Astrocyte (in vitro differentiated cells and primary cell): ENCODE data around the gene ETV6. TPM values are rescaled to one million over a fixed set of nuclear protein-coding genes. Genes with fewer than 3 reads are reported as not detected.

Experiments used
- DNase-seq: peaks from one replicate; pipeline ENCODE4 v3.0.0-alpha.2; 2010; ENCODE audit warnings: low read depth
- FAIRE-seq: peaks from 2 replicates; lab custom pipeline; 2011; peaks lifted over from hg19 to GRCh38; lab: Jason Lieb, UNC
- H2AFZ ChIP-seq: 2 replicates; pipeline ENCODE4 v1.6.0; 2012; ENCODE audit warnings: low read depth, low read length, inconsistent platforms
- H3K27ac ChIP-seq: 2 replicates; pipeline ENCODE4 v1.5.1; 2011; ENCODE audit warnings: low read depth, low read length, inconsistent platforms
- H3K27me3 ChIP-seq: 2 replicates; pipeline ENCODE4 v1.6.0; 2011; ENCODE audit warnings: low read length, inconsistent platforms; ENCODE audit not compliant: insufficient read depth
- H3K36me3 ChIP-seq: 2 replicates; pipeline ENCODE4 v1.5.1; 2011; ENCODE audit warnings: low read length, inconsistent platforms; ENCODE audit not compliant: insufficient read depth
- H3K4me1 ChIP-seq: 2 replicates; pipeline ENCODE4 v1.5.1; 2011; ENCODE audit warnings: low read length, inconsistent platforms; ENCODE audit not compliant: insufficient read depth
- H3K4me2 ChIP-seq: 2 replicates; pipeline ENCODE4 v1.6.0; 2012; ENCODE audit warnings: low read length, inconsistent platforms
- H3K4me3 ChIP-seq: 2 replicates; pipeline ENCODE4 v1.5.1; 2011; ENCODE audit warnings: low read depth, mild to moderate bottlenecking, low read length, inconsistent platforms; ENCODE audit not compliant: insufficient read depth
- H3K79me2 ChIP-seq: 2 replicates; pipeline ENCODE4 v1.6.0; 2012; ENCODE audit warnings: mild to moderate bottlenecking, low read length, inconsistent platforms; ENCODE audit not compliant: insufficient read depth
- H3K9ac ChIP-seq: 2 replicates; pipeline ENCODE4 v1.6.0; 2012; ENCODE audit warnings: mild to moderate bottlenecking, low read length, inconsistent platforms
- H3K9me3 ChIP-seq: 2 replicates; pipeline ENCODE4 v1.5.1; 2012; ENCODE audit warnings: low read depth, mild to moderate bottlenecking, low read length, inconsistent platforms; ENCODE audit not compliant: insufficient read depth
- H4K20me1 ChIP-seq: 2 replicates; pipeline ENCODE4 v1.6.0; 2012; ENCODE audit warnings: low read length, inconsistent platforms; ENCODE audit not compliant: insufficient read depth
- H3K27ac Mint-ChIP-seq: one replicate; pipeline ENCODE4 v1.8.0; 2021; ENCODE audit warnings: mild to moderate bottlenecking, mixed read lengths; ENCODE audit not compliant: unreplicated experiment
- H3K27me3 Mint-ChIP-seq: one replicate; pipeline ENCODE4 v1.8.0; 2021; ENCODE audit warnings: low read depth, mixed read lengths; ENCODE audit not compliant: unreplicated experiment
- H3K36me3 Mint-ChIP-seq: one replicate; pipeline ENCODE4 v1.8.0; 2021; ENCODE audit warnings: low read depth, mixed read lengths; ENCODE audit not compliant: unreplicated experiment
- H3K4me1 Mint-ChIP-seq: one replicate; pipeline ENCODE4 v1.8.0; 2021; ENCODE audit warnings: low read depth, mixed read lengths; ENCODE audit not compliant: unreplicated experiment
- H3K4me3 Mint-ChIP-seq: one replicate; pipeline ENCODE4 v1.8.0; 2021; ENCODE audit warnings: mild to moderate bottlenecking, moderate library complexity, mixed read lengths; ENCODE audit not compliant: unreplicated experiment
- H3K9me3 Mint-ChIP-seq: one replicate; pipeline ENCODE4 v1.8.0; 2021; ENCODE audit warnings: mild to moderate bottlenecking, mixed read lengths; ENCODE audit not compliant: unreplicated experiment
- CTCF ChIP-seq: IDR thresholded peaks from 2 replicates; pipeline ENCODE4 v1.5.1; 2011; ENCODE audit warnings: low read depth, mild to moderate bottlenecking, inconsistent platforms, low read length, moderate library complexity; ENCODE audit not compliant: insufficient read depth
- EZH2 ChIP-seq: IDR thresholded peaks from 2 replicates; pipeline ENCODE4 v1.6.1; 2012; ENCODE audit warnings: mild to moderate bottlenecking, low read length, inconsistent platforms; ENCODE audit not compliant: insufficient read depth
- total RNA-seq: library from RNA; stranded (reverse); gene quantifications from 2 replicates; pipeline ENCODE4 v1.2.1, GENCODE V29; 2021

The ETV6 gene
- total RNA-seq, 1 donor from 2014 or later = 41.2 TPM

- no peaks in the 10 kb centered on the region for H3K27me3 Mint-ChIP-seq
- no peak overlapping the region for H3K4me3 ChIP-seq
- peaks cover 2% of the 10 kb centered on the region for H3K4me1 ChIP-seq
- no peaks in the 10 kb centered on the region for H3K9me3 ChIP-seq
- no peak for TF ChIP-seq CTCF
- TF ChIP-seq EZH2 = no peak
- H3K27me3 ChIP-seq = no peaks in the 10 kb centered on the region
- no peak for FAIRE-seq
- H2AFZ ChIP-seq = no peak overlapping the region
- no peak overlapping the region for H3K4me2 ChIP-seq
- H4K20me1 ChIP-seq = peaks cover 84% of the 10 kb centered on the region
- H3K9ac ChIP-seq = no peak overlapping the region
- no peaks in the 10 kb centered on the region for H3K36me3 ChIP-seq
- H3K27ac Mint-ChIP-seq = no peak overlapping the region
- no peak for DNase-seq
- H3K4me1 Mint-ChIP-seq = peaks cover 37% of the 10 kb centered on the region
- peaks cover 94% of the 10 kb centered on the region for H3K79me2 ChIP-seq
- peaks cover 6% of the 10 kb centered on the region for H3K36me3 Mint-ChIP-seq
- H3K27ac ChIP-seq = no peak overlapping the region
- no peak overlapping the region for H3K4me3 Mint-ChIP-seq
- no peaks in the 10 kb centered on the region for H3K9me3 Mint-ChIP-seq
Observed at GRCh38 chr12:11688379-11688778, 38.9 kb downstream of the ETV6 start.

- Histone ChIP-seq H3K4me2 (no peak overlapping the region), H3K27ac (no peak overlapping the region), H3K9ac (no peak overlapping the region), H4K20me1 (peaks cover 84% of the 10 kb centered on the region), H3K4me1 (peaks cover 2% of the 10 kb centered on the region), H3K4me3 (no peak overlapping the region), H3K27me3 (no peaks in the 10 kb centered on the region), H3K79me2 (peaks cover 94% of the 10 kb centered on the region), H3K9me3 (no peaks in the 10 kb centered on the region), H2AFZ (no peak overlapping the region), H3K36me3 (no peaks in the 10 kb centered on the region)
- H3K27ac Mint-ChIP-seq = no peak overlapping the region
- peaks cover 4% of the 10 kb centered on the region for H3K36me3 Mint-ChIP-seq
- FAIRE-seq = no peak
- TF ChIP-seq CTCF (no peak), EZH2 (no peak)
- peaks cover 34% of the 10 kb centered on the region for H3K4me1 Mint-ChIP-seq
- no peaks in the 10 kb centered on the region for H3K9me3 Mint-ChIP-seq
- H3K4me3 Mint-ChIP-seq = no peak overlapping the region
- DNase-seq = peak; percentile 35
- H3K27me3 Mint-ChIP-seq = no peaks in the 10 kb centered on the region
Observed at GRCh38 chr12:11688831-11689230, 39.4 kb downstream of the ETV6 start.

GRCh38 chr12:11689591-11690186 is 40.2 kb downstream of the ETV6 start:
- TF ChIP-seq CTCF = no peak
- no peak for TF ChIP-seq EZH2
- H3K9me3 Mint-ChIP-seq = no peaks in the 10 kb centered on the region
- H3K27ac ChIP-seq = no peak overlapping the region
- no peak for FAIRE-seq
- peaks cover 84% of the 10 kb centered on the region for H4K20me1 ChIP-seq
- H3K4me1 Mint-ChIP-seq = peaks cover 27% of the 10 kb centered on the region
- DNase-seq = no peak
- no peaks in the 10 kb centered on the region for H3K27me3 Mint-ChIP-seq
- no peaks in the 10 kb centered on the region for H3K27me3 ChIP-seq
- H3K27ac Mint-ChIP-seq = no peak overlapping the region
- H3K36me3 Mint-ChIP-seq = peaks cover 5% of the 10 kb centered on the region
- H3K9me3 ChIP-seq = no peaks in the 10 kb centered on the region
- no peak overlapping the region for H3K4me2 ChIP-seq
- peaks cover 94% of the 10 kb centered on the region for H3K79me2 ChIP-seq
- H2AFZ ChIP-seq = no peak overlapping the region
- H3K4me1 ChIP-seq = no peaks in the 10 kb centered on the region
- H3K9ac ChIP-seq = no peak overlapping the region
- no peaks in the 10 kb centered on the region for H3K36me3 ChIP-seq
- H3K4me3 Mint-ChIP-seq = no peak overlapping the region
- no peak overlapping the region for H3K4me3 ChIP-seq
